ENCODE data around the gene ENTPD1.

Gene ENTPD1

GRCh38 chr10:95818668-95819067, 62.7 kb downstream of the ENTPD1 start:
- DNase-seq (ENCODE audit: low read depth): no peak
- no peak overlapping the region for H3K4me3 ChIP-seq (ENCODE audit: low read depth, low read length)
- no peak for TF ChIP-seq CTCF (IDR thresholded peaks at IDR 0.05; ENCODE audit: control insufficient read depth, extremely low read depth, insufficient read depth)

DNA sequence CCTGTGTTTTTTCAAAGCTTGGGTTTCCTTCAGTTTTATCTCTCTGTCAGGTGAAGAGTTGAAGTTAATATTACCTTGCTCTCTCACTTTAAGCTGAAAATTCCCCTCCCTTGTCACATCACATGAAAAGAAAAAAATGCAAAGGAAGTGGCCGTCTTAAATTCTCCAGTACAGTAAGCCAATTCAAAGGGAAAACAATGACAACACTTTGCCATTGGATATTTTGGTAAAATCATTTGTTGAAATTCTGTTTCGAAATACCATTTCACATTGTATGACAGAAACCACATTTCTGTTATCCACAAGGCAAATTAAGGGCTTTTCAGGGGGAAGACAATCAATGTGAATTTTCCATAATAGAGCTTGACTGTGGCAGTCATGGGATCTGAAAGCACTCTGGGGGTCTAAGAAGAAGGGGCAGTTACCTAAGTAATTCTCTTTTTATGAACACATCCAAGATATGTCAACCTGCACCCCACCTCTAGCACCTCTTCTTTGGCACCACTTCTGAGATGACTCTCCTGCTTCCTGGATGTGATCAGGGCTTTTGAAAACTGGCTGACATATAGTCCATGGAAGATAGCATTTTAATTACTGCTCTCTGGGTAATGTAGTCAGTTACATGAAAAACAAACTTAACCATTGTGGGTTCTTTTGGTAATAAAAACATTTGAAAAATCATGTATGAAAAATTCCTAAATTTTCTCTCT, 63.8 kb downstream of the ENTPD1 start:
- DNase-seq (ENCODE audit: low read depth): no peak
- H3K4me3 ChIP-seq (ENCODE audit: low read depth, low read length): no peak overlapping the region
- no peak for TF ChIP-seq CTCF (IDR thresholded peaks at IDR 0.05; ENCODE audit: control insufficient read depth, extremely low read depth, insufficient read depth)

DNA sequence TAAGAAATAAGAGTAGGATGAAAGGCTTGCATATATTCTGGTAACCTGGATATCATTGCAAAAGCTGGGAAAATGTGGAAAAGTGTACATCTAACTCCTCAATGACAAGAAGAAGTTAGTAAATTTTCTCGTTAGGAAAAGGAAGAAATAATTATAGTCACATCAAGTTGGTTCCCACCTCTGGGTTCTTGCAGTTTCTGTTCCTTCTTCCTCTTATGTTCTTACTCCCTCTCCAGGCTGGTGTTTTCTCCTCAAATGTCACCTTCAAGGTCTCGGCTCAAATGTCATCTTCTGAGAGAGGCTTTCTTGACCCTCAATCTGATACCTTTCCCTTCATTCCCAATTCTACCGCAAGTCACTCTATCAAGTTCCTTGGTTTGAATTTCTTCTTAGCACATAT, 64.4 kb downstream of the ENTPD1 start:
- TF ChIP-seq CTCF (IDR thresholded peaks at IDR 0.05; ENCODE audit: control insufficient read depth, extremely low read depth, insufficient read depth): no peak

DNA sequence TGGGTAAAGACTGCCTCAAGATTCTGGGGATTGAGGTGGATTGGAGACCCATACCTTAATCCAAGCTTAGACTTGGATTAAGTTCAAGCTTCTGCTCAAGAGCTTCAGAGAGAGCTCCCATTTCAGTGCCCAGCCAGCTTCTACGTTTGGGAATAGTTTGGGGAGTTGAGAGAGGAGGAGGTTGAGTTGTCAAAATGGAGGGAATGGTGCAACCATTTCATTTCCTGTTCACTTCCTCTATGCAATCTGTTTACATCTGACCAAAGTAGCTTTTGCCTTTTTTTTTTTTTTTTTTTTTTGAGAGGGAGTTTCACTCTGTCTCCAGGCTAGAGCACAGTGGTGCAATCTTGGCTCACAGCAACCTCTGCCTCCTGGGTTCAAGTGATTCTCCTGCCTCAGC, 65.8 kb downstream of the ENTPD1 start:
- DNase-seq (ENCODE audit: low read depth): no peak
- no peak for TF ChIP-seq CTCF (IDR thresholded peaks at IDR 0.05; ENCODE audit: control insufficient read depth, extremely low read depth, insufficient read depth)
- H3K4me3 ChIP-seq (ENCODE audit: low read depth, low read length): no peak overlapping the region

More for the DNA sequence above, 64.4 kb downstream of the ENTPD1 start:
- H3K4me3 ChIP-seq (ENCODE audit: low read depth, low read length): no peak overlapping the region
- no peak for DNase-seq (ENCODE audit: low read depth)

DNA sequence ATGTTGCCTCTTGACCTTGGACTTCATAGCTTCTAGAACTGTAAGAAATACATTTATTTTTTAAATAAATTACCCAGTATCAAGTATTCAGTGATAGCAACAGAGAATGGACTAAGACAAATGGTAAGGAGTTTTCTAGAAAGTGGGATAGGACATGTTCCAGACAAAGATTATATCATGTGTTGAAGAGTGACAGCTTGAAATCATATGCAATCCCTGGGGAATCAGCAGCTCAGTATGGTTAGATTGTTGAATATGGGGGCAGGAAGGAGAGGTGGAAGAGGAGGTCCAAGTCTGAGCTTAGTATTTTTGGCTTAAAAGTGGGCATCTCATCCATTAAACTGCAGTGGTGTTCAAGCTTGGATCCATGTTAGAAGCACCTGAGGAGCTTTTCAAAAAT, 74.1 kb downstream of the ENTPD1 start:
- no peak overlapping the region for H3K4me3 ChIP-seq (ENCODE audit: low read depth, low read length)
- no peak for TF ChIP-seq CTCF (IDR thresholded peaks at IDR 0.05; ENCODE audit: control insufficient read depth, extremely low read depth, insufficient read depth)
- no peak for DNase-seq (ENCODE audit: low read depth)

DNA sequence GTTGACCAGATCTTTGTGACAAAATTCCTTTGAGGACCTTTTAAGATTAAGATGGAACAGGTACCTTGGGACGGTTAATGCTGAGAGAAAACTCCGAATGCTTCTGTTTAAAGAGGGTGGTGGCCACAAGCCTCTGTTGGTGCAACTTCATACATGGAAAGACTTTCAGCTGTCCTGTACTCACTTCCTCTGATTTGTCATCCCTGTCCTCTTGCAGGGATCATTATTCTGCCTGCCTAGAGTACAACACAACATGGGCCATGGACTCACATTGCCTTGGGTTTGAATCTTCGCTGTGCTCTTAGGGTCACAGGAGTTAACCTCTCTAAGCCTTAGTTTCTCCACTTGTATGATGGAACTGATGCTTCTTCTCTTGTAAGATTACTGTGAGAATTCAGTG, 75.1 kb downstream of the ENTPD1 start:
- H3K4me3 ChIP-seq (ENCODE audit: low read depth, low read length): no peak overlapping the region
- no peak for TF ChIP-seq CTCF (IDR thresholded peaks at IDR 0.05; ENCODE audit: control insufficient read depth, extremely low read depth, insufficient read depth)
- no peak for DNase-seq (ENCODE audit: low read depth)

DNA sequence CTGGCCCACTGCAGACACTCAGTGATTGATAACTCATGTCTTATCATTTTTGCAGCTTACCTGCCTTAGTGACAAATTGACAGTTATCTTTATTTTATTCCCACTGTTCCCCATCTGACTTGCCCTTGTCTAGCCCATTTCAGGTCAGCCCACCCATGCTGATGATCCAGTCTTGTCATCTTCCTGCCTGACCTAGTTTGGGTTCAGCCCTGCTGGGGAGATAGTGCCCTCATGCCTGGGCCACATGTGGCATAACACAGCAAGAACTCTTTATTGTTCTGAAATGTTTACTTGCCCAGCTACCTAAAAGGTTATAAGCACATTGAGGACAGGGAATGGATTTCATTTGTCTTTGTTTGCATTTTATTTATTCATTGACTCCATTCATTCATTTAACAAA, 75.6 kb downstream of the ENTPD1 start:
- TF ChIP-seq CTCF (IDR thresholded peaks at IDR 0.05; ENCODE audit: control insufficient read depth, extremely low read depth, insufficient read depth): no peak
- no peak for DNase-seq (ENCODE audit: low read depth)
- no peak overlapping the region for H3K4me3 ChIP-seq (ENCODE audit: low read depth, low read length)

All from LNCaP clone FGC (cell line).